Breast epithelium (tissue), 3 donors: ENCODE measurements around the gene ELMO1.

Experiments
- CTCF ChIP-seq, 3 donors: fragments of 450-650 bp; IDR thresholded peaks; one replicate each; pipeline ENCODE4 v1.5.1; 2016 to 2017; ENCODE audit warnings: antibody characterized with exemption in 3 of 3, mild to moderate bottlenecking in 3 of 3, moderate library complexity in 3 of 3
- POLR2A ChIP-seq: fragments of 450-650 bp; IDR thresholded peaks from one replicate; pipeline ENCODE4 v1.6.1; 2016; ENCODE audit warnings: antibody characterized with exemption, mild to moderate bottlenecking, moderate library complexity
- POLR2AphosphoS5 ChIP-seq, 3 donors: sonication (generic); formaldehyde crosslinking; IDR thresholded peaks; one replicate each; pipeline ENCODE4 v1.6.1; 2017; ENCODE audit warnings: antibody characterized with exemption in 3 of 3

GRCh38 chr7:37104822-37105518 lies 343.7 kb downstream of the ELMO1 start:
- TF ChIP-seq CTCF (IDR thresholded peaks at IDR 0.05) (no peak), POLR2A (no peak), POLR2AphosphoS5 (IDR thresholded peaks at IDR 0.05) (no peak)
